Tibial nerve (tissue), 4 donors: Measurements from ENCODE around the gene HES5.

Source experiments
- EP300 ChIP-seq, 2 donors: sonication (generic); formaldehyde crosslinking; IDR thresholded peaks; one replicate each; pipeline ENCODE4 v1.6.1; 2017; ENCODE audit warnings: antibody characterized with exemption in 2 of 2, mild to moderate bottlenecking in 1 of 2
- POLR2A ChIP-seq, 2 donors: fragments of 450-650 bp; IDR thresholded peaks; one replicate each; pipeline ENCODE4 v1.6.1; 2017; ENCODE audit warnings: antibody characterized with exemption in 2 of 2, mild to moderate bottlenecking in 2 of 2, moderate library complexity in 2 of 2
- TF ChIP-seq, protein P1 (sequence below), 5 experiments: fragments of 200-600 bp in 3 of 5; fragments of 450-650 bp in 2 of 5; sonication (generic) in 3 of 5; IDR thresholded peaks; one replicate each; pipeline ENCODE4 v1.5.1; 2016 to 2019; ENCODE audit warnings: antibody characterized with exemption in 5 of 5, mild to moderate bottlenecking in 3 of 5, moderate library complexity in 2 of 5

DNA sequence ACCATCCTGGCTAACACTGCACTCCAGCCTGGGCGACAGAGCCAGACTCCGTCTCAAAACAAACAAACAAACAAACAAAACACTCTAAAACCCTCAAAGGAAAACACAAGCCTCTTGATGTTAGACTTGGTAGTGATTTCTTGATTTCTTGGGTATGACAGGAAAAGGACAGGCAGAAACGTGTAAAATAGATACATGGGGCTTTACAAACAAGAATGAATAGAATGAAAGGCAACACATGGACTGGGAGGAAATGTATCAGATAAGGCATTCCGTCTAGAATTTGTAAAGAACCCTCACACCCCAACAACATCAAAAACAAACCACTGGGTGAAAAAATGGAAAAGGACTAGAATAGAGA, 48.7 kb upstream of the HES5 start:
- TF ChIP-seq, protein P1, sequence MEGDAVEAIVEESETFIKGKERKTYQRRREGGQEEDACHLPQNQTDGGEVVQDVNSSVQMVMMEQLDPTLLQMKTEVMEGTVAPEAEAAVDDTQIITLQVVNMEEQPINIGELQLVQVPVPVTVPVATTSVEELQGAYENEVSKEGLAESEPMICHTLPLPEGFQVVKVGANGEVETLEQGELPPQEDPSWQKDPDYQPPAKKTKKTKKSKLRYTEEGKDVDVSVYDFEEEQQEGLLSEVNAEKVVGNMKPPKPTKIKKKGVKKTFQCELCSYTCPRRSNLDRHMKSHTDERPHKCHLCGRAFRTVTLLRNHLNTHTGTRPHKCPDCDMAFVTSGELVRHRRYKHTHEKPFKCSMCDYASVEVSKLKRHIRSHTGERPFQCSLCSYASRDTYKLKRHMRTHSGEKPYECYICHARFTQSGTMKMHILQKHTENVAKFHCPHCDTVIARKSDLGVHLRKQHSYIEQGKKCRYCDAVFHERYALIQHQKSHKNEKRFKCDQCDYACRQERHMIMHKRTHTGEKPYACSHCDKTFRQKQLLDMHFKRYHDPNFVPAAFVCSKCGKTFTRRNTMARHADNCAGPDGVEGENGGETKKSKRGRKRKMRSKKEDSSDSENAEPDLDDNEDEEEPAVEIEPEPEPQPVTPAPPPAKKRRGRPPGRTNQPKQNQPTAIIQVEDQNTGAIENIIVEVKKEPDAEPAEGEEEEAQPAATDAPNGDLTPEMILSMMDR (IDR thresholded peaks at IDR 0.05): no peak
- TF ChIP-seq POLR2A (IDR thresholded peaks at IDR 0.05): no peak
- no peak for TF ChIP-seq EP300 (IDR thresholded peaks at IDR 0.05)
